ENCODE results near the gene COL4A5. TPM values are rescaled to one million over a fixed set of nuclear protein-coding genes. Genes with fewer than 3 reads are reported as not detected.

The COL4A5 gene
- total and polyA plus RNA-seq, 2 of the 8 experiments (the other 6 are each of a cell fraction or from before 2014, with no cell fraction given) = 24.9 to 30.2 TPM

DNA sequence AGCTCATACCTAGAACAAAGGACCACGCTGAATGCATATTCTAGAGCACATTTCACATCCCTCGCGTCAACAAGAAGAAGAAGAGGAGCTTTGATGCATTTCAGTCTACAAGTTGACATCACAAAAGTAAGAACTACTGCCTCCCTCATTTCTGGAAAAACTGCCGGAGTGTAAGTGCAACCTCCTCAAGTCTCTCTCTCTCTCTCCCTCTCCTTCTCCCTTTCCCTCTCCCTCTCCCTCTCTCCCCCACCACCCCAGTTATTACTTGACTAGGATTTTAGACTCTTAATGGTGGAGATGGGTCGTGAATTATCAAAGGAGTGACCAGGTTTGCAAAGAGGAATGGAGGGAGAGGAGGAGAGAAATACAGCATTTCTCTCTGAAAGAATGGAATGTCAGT is 298.1 kb downstream of the COL4A5 start:
- H4K8ac ChIP-seq (ENCODE audit: extremely low read depth, insufficient read depth, low read length) = no peak overlapping the region
- ChIA-PET CTCF (ENCODE audit: partially characterized antibody) (interaction anchor here (0.6 to 0.8 kb wide), 2 partner anchors 40 to 532 kb away, joined by 3 to 4 read pairs; no protein-coding TSS in a partner anchor), POLR2A (ENCODE audit: partially characterized antibody) (no interaction called here)
- peaks cover 0 to 10% (median 2%) of the 10 kb centered on the region in 4 experiments; a peak in 1 of 7 replicates for H3K4me1 ChIP-seq (replicated peaks in 1 of 4; ENCODE audit: control insufficient read depth in 3 of 4, insufficient read depth in 4 of 4, low read length in 3 of 4)
- H3K56ac ChIP-seq (replicated peaks; ENCODE audit: insufficient read length, low read depth, low read length) = no peak overlapping the region
- H3K9ac ChIP-seq (replicated peaks in 1 of 4; ENCODE audit: extremely low read depth in 1 of 4, low read depth in 3 of 4, low read length in 3 of 4) = peak overlapping the region in 1 of 4 experiments; percentile 55; a peak in 2 of 7 replicates
- no peak overlapping the region for H3K14ac ChIP-seq (ENCODE audit: insufficient read length)
- peak overlapping the region; percentile 95 for H2AFZ ChIP-seq (ENCODE audit: low read length)
- H3K27me3 ChIP-seq (replicated peaks in 1 of 4; ENCODE audit: control insufficient read depth in 3 of 4, extremely low read depth in 1 of 4, insufficient read depth in 3 of 4, low read length in 3 of 4) = peaks cover 0 to 29% (median 20%) of the 10 kb centered on the region in 4 experiments; a peak in 6 of 7 replicates
- no peak overlapping the region for H2BK12ac ChIP-seq (ENCODE audit: low read depth, low read length)
- no peak overlapping the region for H4K91ac ChIP-seq (replicated peaks; ENCODE audit: insufficient read length, low read length)
- FAIRE-seq (no peak), DNase-seq (ENCODE audit: low read depth in 1 of 2, low spot score in 2 of 2) (no peak)
- H2BK120ac ChIP-seq (replicated peaks; ENCODE audit: low read depth, low read length) = no peak overlapping the region
- WGBS, 2 experiments (ENCODE audit: extremely low coverage in 1 of 2, insufficient coverage in 1 of 2, insufficient read length in 1 of 2, insufficient replicate concordance in 2 of 2, low coverage in 1 of 2, low lambda C conversion rate in 2 of 2, missing lambda C conversion rate in 1 of 2) = 25% methylated on average over 4 of the region's 5 CpGs; no CpG with 5 or more reads in 1 of the 2 experiments
- no peak overlapping the region for H2BK20ac ChIP-seq (ENCODE audit: low read length)
- H2BK15ac ChIP-seq (ENCODE audit: low read length) = no peak overlapping the region
- H3K79me2 ChIP-seq (ENCODE audit: control insufficient read depth in 1 of 2, insufficient read depth in 2 of 2, low read length in 2 of 2) = no peaks in the 10 kb centered on the region
- H3K23ac ChIP-seq (ENCODE audit: insufficient read length) = no peak overlapping the region
- H4K20me1 ChIP-seq (replicated peaks in 1 of 2; ENCODE audit: control insufficient read depth in 1 of 2, insufficient read depth in 2 of 2, low read length in 2 of 2) = peaks cover 0 to 1% of the 10 kb centered on the region in 2 experiments
- no peak overlapping the region for H3K27ac ChIP-seq (ENCODE audit: low read depth, low read length)
- no peaks in the 10 kb centered on the region for H3K79me1 ChIP-seq (ENCODE audit: low read depth, low read length)
- H2BK5ac ChIP-seq (ENCODE audit: low read depth, low read length) = no peak overlapping the region
- no peak overlapping the region for H3K4ac ChIP-seq (replicated peaks; ENCODE audit: insufficient read length, low read depth, low read length)
- no peak overlapping the region for H2AK5ac ChIP-seq (ENCODE audit: low read depth, low read length)
- no peak overlapping the region for H3K18ac ChIP-seq (ENCODE audit: extremely low read depth, low read length)
- no peak overlapping the region for H4K5ac ChIP-seq (ENCODE audit: insufficient read length, low read depth, low read length)
- H3K36me3 ChIP-seq (ENCODE audit: control insufficient read depth in 2 of 4, insufficient read depth in 4 of 4, low read length in 3 of 4) = peaks cover 0 to 7% (median 0%) of the 10 kb centered on the region in 4 experiments; a peak in 2 of 8 replicates
- H3K4me2 ChIP-seq (ENCODE audit: insufficient read depth in 1 of 2, low read depth in 2 of 2, low read length in 2 of 2) = peak overlapping the region; percentile 92 to 95
- H3K4me3 ChIP-seq (ENCODE audit: extremely low read depth in 1 of 4, insufficient read depth in 2 of 4, low read depth in 3 of 4, low read length in 4 of 4) = peak overlapping the region in 3 of 4 experiments; percentile 70 to 89 (median 88); a peak in 6 of 8 replicates
- H3K23me2 ChIP-seq (ENCODE audit: low read depth, low read length) = peaks cover 8% of the 10 kb centered on the region
- H3K9me3 ChIP-seq (ENCODE audit: insufficient read depth in 2 of 2, low read depth in 1 of 2, low read length in 1 of 2) = peaks cover 0 to 15% of the 10 kb centered on the region in 2 experiments; a peak in 2 of 4 replicates
- no peak for TF ChIP-seq BACH1 (IDR thresholded peaks at IDR 0.05; ENCODE audit: low read length)
- TF ChIP-seq NRF1 (IDR thresholded peaks at IDR 0.05; ENCODE audit: low read depth, low read length) = no peak
- no peak for TF ChIP-seq CHD1 (IDR thresholded peaks at IDR 0.05; ENCODE audit: low read depth, low read length)
- no peak for TF ChIP-seq GTF2F1 (IDR thresholded peaks at IDR 0.05; ENCODE audit: borderline replicate concordance, low read depth, low read length)
- TF ChIP-seq SIN3A (conservative IDR thresholded peaks at IDR 0.05 in 1 of 2, IDR thresholded peaks at IDR 0.05 in 1 of 2; ENCODE audit: low read depth in 1 of 2, low read length in 2 of 2) = no peak
- TF ChIP-seq, protein P1, sequence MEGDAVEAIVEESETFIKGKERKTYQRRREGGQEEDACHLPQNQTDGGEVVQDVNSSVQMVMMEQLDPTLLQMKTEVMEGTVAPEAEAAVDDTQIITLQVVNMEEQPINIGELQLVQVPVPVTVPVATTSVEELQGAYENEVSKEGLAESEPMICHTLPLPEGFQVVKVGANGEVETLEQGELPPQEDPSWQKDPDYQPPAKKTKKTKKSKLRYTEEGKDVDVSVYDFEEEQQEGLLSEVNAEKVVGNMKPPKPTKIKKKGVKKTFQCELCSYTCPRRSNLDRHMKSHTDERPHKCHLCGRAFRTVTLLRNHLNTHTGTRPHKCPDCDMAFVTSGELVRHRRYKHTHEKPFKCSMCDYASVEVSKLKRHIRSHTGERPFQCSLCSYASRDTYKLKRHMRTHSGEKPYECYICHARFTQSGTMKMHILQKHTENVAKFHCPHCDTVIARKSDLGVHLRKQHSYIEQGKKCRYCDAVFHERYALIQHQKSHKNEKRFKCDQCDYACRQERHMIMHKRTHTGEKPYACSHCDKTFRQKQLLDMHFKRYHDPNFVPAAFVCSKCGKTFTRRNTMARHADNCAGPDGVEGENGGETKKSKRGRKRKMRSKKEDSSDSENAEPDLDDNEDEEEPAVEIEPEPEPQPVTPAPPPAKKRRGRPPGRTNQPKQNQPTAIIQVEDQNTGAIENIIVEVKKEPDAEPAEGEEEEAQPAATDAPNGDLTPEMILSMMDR (IDR thresholded peaks at IDR 0.05; ENCODE audit: control extremely low read depth in 1 of 3, insufficient read depth in 1 of 3, low read depth in 1 of 3, low read length in 3 of 3) = no peak
- no peak for TF ChIP-seq RFX5 (IDR thresholded peaks at IDR 0.05; ENCODE audit: borderline replicate concordance, low read depth, low read length)
- no peak for TF ChIP-seq KDM5A (IDR thresholded peaks at IDR 0.05; ENCODE audit: low read length)
- TF ChIP-seq KDM4A (IDR thresholded peaks at IDR 0.05; ENCODE audit: low read depth, low read length, severe bottlenecking) = no peak

Measured in H1 (cell line).